Measurements from ENCODE around the gene FAM204A.

DNA sequence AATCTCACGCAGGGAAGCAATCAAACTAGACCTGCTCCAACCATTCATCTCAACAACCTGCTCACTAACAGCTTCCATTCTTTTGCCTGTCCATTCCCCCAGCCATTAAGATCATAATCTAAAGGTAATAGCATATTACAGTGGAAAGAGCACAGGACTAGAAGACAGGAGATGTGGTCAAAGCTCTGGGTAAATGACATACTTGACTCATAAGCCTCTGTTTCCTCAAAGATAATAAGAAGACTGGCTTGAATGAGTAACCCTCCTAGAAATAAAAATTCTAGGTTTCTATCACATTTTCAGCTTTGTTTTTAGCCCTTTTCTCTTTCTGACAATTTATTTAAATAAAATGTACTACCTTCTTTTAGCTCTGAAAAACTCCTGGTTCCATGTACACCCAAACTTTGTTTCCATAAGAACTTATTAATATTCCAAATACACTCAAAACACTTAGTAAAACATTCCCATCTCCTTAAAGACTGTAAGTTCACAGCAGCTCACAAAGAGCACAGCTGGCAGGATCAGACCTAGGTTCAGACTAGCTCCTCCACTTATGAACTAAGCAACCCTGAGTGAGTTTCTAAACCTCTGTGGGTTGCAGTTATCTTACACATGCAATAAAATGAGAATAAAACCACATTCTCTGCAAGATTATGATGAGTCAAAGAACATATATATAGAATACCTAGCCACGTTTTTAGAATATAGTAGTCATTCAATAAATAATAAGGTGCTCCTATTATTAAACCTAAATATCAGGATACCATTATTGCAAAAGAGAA, 11.6 kb downstream of the FAM204A start:
- TF ChIP-seq CTCF (IDR thresholded peaks at IDR 0.05) (no peak), POLR2A (IDR thresholded peaks at IDR 0.05) (no peak)
